DND-41 (cell line): Measurements from ENCODE around the gene MAFG.

Experiments
- ATAC-seq: fragments of 200-7000 bp; cut with Tn5 transposase; 3 replicates; pipeline ENCODE4 v1.9.1; 2021; ENCODE audit warnings: low read depth; ENCODE audit not compliant: insufficient read depth
- DNase-seq: peaks from one replicate; pipeline ENCODE4 v3.0.0-alpha.2; 2020
- H2AFZ ChIP-seq: 2 replicates; pipeline ENCODE4 v1.6.0; 2012; ENCODE audit warnings: low read depth, low read length
- H3K27ac ChIP-seq: 2 replicates; pipeline ENCODE4 v1.5.1; 2012; ENCODE audit warnings: low read length, inconsistent platforms
- H3K27me3 ChIP-seq: fragments of 200-600 bp; sonication (generic); 2 replicates; pipeline ENCODE4 v1.6.0; 2012; ENCODE audit warnings: low read length, mild to moderate bottlenecking, inconsistent platforms; ENCODE audit not compliant: insufficient read depth, poor library complexity
- H3K36me3 ChIP-seq: 2 replicates; pipeline ENCODE4 v1.5.1; 2012; ENCODE audit warnings: low read length, inconsistent platforms; ENCODE audit not compliant: insufficient read depth
- H3K4me1 ChIP-seq: 2 replicates; pipeline ENCODE4 v1.5.1; 2012; ENCODE audit warnings: mild to moderate bottlenecking, low read length; ENCODE audit not compliant: insufficient read depth
- H3K4me2 ChIP-seq: 2 replicates; pipeline ENCODE4 v1.6.0; 2012; ENCODE audit warnings: mild to moderate bottlenecking, moderate library complexity, low read length, inconsistent platforms; ENCODE audit not compliant: insufficient read depth
- H3K4me3 ChIP-seq, 2 experiments: fragments of 200-600 bp in 1 of 2; shearing (Covaris generic) in 1 of 2; 2 replicates each; pipeline ENCODE4 v1.5.1; 2012 to 2016; ENCODE audit warnings: inconsistent platforms in 2 of 2, low read length in 2 of 2, mild to moderate bottlenecking in 2 of 2, low read depth in 1 of 2, moderate library complexity in 1 of 2
- H3K79me2 ChIP-seq: 2 replicates; pipeline ENCODE4 v1.6.0; 2012; ENCODE audit warnings: low read length, inconsistent platforms; ENCODE audit not compliant: insufficient read depth
- H3K9ac ChIP-seq: 2 replicates; pipeline ENCODE4 v1.6.0; 2012; ENCODE audit warnings: low read depth, mild to moderate bottlenecking, inconsistent platforms, low read length, moderate library complexity
- H3K9me3 ChIP-seq: 2 replicates; pipeline ENCODE4 v1.5.1; 2012; ENCODE audit warnings: low read length, moderate library complexity, mild to moderate bottlenecking, inconsistent platforms; ENCODE audit not compliant: insufficient read depth, severe bottlenecking
- H4K20me1 ChIP-seq: 2 replicates; pipeline ENCODE4 v1.6.0; 2012; ENCODE audit warnings: low read length; ENCODE audit not compliant: insufficient read depth
- CTCF ChIP-seq: IDR thresholded peaks from 2 replicates; pipeline ENCODE4 v1.5.1; 2012; ENCODE audit warnings: borderline replicate concordance, low read length, moderate library complexity, mild to moderate bottlenecking; ENCODE audit not compliant: poor library complexity, severe bottlenecking; ENCODE audit errors: extremely low read depth
- EZH2 ChIP-seq: IDR thresholded peaks from 3 replicates; pipeline ENCODE4 v1.6.1; 2012; ENCODE audit warnings: borderline replicate concordance, low read depth, mild to moderate bottlenecking, moderate library complexity, low read length, inconsistent platforms; ENCODE audit not compliant: severe bottlenecking

Gene MAFG

GRCh38 chr17:81951785-81952684, 24.5 kb upstream of the MAFG start:
- no peak for TF ChIP-seq EZH2
- TF ChIP-seq CTCF = no peak
- no peaks in the 10 kb centered on the region for H4K20me1 ChIP-seq
- peaks cover 9% of the 10 kb centered on the region for H3K4me1 ChIP-seq
- no peak overlapping the region for H3K27ac ChIP-seq
- no peak overlapping the region for H2AFZ ChIP-seq
- no peak overlapping the region for H3K4me3 ChIP-seq
- no peak overlapping the region for H3K4me2 ChIP-seq
- no peak overlapping the region for H3K9ac ChIP-seq
- H3K9me3 ChIP-seq = no peaks in the 10 kb centered on the region
- no peak for DNase-seq
- no peaks in the 10 kb centered on the region for H3K79me2 ChIP-seq
- no peaks in the 10 kb centered on the region for H3K27me3 ChIP-seq
- ATAC-seq = peak; percentile 24; the same call in 1 of the 3 replicates
- H3K36me3 ChIP-seq = no peaks in the 10 kb centered on the region

DNA sequence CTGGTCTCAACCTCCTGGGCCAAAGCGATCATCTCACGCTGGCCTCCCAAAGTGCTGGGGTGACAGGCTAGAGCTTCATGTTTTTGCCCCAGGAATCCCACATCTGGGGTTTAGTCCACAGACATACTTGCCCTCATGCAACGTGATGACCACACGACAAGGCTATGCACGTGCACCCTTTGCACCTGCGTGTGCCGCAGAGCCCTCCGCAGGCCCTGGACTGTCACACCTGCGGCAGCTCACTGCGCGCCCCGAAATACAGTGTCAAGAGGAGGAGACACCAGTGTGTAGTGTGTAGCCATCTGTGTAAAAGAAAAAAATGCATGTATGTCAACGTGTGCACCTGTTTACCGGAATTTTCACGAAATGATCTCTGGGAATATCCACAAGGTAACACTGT, 23.0 kb upstream of the MAFG start:
- Histone ChIP-seq H3K36me3 (no peaks in the 10 kb centered on the region), H3K27ac (no peak overlapping the region), H3K9ac (no peak overlapping the region), H3K4me1 (peaks cover 9% of the 10 kb centered on the region), H4K20me1 (no peaks in the 10 kb centered on the region), H3K79me2 (no peaks in the 10 kb centered on the region), H3K9me3 (no peaks in the 10 kb centered on the region), H3K4me2 (no peak overlapping the region), H3K4me3 (no peak overlapping the region), H3K27me3 (no peaks in the 10 kb centered on the region), H2AFZ (no peak overlapping the region)
- ATAC-seq (no peak), DNase-seq (no peak)
- TF ChIP-seq CTCF = no peak

- H4K20me1 ChIP-seq = no peaks in the 10 kb centered on the region
- no peak overlapping the region for H3K27ac ChIP-seq
- H2AFZ ChIP-seq = no peak overlapping the region
- no peaks in the 10 kb centered on the region for H3K79me2 ChIP-seq
- H3K4me1 ChIP-seq = peaks cover 9% of the 10 kb centered on the region
- no peaks in the 10 kb centered on the region for H3K27me3 ChIP-seq
- H3K36me3 ChIP-seq = no peaks in the 10 kb centered on the region
- no peaks in the 10 kb centered on the region for H3K9me3 ChIP-seq
- H3K4me3 ChIP-seq = no peak overlapping the region
- no peak overlapping the region for H3K4me2 ChIP-seq
- ATAC-seq (no peak), DNase-seq (no peak)
- no peak overlapping the region for H3K9ac ChIP-seq
- TF ChIP-seq CTCF (no peak), EZH2 (no peak)
These were observed 21.3 kb upstream of the MAFG start for GRCh38 chr17:81948635-81949378.
